HG03066 (cell line): Measurements from ENCODE around the gene GIPC3.
"Not testable (repeated sequence)": the region's sequence is repeated elsewhere in the genome, so short reads cannot be mapped to it uniquely, and the experiment has no call there.

Experiments used
- ATAC-seq: cut with Tn5 transposase; IDR thresholded peaks from one replicate; pipeline ENCODE4 v1.9.1; 2021; ENCODE audit warnings: low read depth; ENCODE audit not compliant: unreplicated experiment

Gene GIPC3

DNA sequence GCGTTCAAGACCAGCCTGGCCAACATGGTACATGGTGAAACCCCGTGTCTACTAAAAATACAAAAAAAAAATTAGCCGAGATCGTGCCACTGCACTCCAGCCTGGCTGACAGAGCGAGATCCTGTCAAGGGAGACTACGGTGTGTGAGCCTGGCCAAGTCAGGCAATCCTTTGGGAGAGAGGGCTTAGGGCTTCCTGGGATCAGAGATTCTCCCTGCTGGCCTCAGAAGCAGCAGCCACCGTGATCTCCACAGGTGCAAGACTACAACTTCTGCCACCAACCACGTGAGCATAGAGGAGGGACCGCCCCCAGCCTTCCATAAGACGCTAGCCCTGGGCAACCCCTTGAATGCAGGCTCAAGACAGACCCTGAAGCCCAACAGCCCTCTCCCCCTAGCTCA, 35.5 kb upstream of the GIPC3 start:
- ATAC-seq = no peak

GRCh38 chr19:3550947-3551791, 34.1 kb upstream of the GIPC3 start:
- ATAC-seq = no peak

DNA sequence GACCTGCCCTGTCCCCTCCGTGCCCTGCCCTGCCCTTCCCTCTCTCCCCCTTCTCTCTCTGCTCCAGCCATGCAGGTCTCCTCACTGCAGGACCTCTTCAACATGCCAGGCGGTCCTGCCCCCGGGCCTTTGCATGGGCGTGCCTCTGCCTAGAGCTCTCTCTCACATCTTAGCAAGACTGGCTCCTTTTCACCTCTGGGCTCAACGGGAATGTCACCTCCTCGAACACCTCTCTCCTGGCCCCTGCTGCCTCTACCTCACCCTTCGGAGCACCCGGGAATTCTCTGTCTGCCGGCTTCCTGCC, 33.5 kb upstream of the GIPC3 start:
- no peak for ATAC-seq

DNA sequence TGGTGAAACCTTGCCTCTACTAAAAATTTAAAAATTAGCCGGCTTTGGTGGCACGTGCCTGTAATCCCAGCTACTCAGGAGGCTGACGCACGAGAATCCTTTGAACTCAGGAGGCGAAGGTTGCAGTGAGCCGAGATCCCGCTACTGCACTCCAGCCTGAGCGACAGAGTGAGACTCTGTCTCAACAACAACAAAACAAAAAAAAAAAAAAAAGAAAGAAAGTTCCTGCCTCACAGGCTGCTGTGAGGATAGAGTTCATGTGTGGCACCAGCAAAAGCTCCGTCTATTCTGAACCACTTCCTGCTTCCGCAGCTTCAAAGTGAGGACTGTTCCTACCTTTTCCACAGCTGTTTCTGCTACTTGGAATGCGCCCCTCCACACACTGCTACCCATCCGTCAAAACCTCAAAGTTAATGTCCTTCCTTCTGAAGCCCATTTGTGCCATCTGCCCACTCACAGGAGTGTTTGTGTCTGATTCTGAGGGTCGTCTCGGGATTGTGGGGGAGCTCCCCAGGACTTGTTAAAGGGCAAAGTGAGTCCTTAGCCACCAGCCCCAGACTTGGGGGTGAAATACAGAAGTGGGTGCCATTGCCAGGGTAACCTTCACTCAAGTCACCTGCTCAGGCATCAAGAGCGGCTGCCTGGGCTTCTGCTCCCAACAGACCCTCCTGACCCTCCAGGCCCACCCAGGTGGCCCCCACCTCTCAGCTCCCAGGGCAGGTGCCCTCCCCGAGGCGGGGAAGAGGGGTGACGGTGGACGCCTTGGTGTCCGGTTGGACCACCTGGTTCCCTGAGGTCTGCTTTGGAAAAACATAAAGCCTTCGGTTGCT, 30.8 kb upstream of the GIPC3 start:
- ATAC-seq = no peak

DNA sequence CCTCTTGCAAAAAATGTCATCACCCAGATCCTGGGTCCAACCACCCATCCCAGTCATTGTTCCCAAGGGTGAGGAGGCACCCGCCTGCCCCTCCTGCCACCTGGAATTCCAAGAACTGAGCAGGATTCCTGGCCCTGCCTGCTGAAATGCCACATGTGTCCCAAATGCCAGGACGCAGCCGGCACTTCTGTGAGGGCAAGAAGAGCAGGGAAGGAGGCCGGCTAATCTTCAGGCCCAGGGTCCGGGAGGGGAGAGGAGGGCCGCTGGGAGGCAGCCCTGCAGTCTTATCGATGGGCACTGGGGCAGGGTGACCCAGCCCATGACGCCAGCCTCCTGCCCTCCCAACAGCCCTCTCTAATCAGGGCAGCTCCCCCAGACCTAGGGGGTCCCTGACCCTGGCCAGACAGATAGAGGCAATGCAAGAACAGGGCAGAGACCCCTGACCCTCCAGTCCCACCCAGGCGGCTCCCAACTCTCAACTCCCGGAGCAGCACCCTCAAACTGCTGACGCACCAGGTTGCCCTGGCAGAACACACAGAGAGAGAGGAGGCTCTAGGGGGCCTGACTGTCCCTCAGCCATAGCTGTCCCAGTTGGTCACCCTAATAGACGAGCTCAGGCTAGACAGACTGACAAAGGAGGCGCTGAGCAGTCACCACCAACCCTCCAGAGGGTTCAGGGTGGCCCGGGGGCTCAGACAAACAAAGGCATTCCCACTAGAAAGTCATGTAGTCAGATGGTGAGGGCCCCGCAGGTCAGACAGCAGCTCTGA, 29.4 kb upstream of the GIPC3 start:
- ATAC-seq = no peak

GRCh38 chr19:3556423-3556977, 28.8 kb upstream of the GIPC3 start:
- ATAC-seq = no peak

DNA sequence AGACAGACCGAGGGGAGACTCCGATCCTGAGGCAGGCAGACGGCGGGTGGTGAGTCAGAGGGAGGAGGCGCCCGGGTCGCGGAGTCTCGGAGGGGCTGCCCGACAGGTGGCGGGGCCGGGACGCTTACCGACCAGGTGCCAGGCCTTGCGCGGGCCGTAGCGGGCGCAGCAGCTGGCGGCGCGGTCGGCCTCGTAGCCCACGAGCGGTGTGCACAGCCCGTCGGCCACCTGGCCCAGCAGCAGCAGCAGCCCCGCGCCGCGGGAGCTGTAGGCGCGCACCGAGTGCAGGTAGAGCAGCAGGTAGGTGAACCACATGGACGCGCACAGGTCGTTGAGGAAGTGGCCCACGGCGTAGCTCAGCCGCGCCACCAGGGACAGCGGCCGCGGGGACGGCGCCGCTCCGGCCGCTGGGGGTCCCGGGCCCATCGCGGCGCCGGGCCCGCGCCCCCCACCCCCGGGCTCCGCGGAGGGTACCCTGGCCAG, 28.3 kb upstream of the GIPC3 start:
- no peak for ATAC-seq

DNA sequence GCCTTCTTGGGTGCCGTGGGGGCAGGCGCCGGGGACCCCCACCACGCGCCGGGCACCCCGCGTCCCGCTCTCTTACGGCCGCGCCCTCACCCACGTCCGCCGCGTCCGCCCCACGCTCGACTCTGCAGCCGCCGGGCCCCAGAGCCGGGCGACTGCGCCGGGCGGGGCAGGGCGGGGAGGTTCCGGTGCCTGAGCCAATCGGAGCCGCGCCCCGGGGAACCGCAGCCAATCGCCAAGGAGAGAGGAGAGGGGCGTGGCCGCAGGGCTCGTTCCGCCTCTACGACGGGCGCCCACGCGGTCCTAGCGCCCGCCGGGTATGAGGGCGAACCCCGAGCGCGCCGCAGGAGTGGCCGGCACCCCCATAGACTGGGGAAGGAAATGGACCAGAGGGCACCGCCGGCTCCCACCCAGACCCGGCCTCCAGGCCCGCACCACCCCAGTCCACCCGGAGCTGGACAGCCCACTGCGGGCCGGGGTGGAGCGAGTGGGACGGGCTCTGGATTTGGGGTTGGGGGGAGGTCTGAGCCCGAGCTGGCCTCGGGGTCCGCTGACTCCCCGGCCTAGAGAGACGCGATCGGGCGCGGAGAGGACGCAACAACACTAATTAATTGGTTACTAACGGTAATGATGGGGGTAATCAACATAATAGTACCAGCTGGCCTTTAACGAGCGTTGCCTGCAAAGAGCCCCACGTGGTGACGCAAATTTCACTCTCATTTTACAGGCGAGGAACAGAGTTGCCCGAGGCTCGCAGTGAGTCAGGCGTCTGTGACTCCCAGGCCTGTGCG, 27.6 kb upstream of the GIPC3 start, which contains the start of gene MFSD12:
TSS of gene MFSD12 (minus strand) at position 126 of the 788 bp plus-strand sequence. CDS start 183 bp downstream, outside the sequence.
- ATAC-seq = peak; percentile 76

GRCh38 chr19:3563709-3564524, 21.4 kb upstream of the GIPC3 start:
- no peak for ATAC-seq

GRCh38 chr19:3565139-3565538, 20.1 kb upstream of the GIPC3 start:
- ATAC-seq = no peak

DNA sequence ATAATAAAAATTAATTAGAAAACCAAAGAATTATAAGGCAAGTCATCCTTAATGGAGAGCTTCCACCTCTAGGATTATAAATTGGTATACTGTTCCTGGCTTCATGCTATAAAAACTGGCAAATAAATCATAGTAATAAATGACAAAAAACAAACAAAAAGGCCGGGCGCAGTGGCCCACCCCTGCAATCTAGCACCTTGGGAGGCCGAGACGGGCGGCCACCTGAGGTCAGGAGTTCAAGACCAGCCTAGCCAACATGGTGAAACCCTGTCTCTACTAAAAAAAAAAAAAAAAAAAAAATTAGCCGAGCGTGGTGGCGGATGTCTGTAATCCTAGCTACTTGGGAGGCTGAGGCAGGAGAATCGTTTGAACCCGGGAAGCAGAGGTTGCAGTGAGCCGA, 15.2 kb upstream of the GIPC3 start:
- not testable (repeated sequence) for ATAC-seq

DNA sequence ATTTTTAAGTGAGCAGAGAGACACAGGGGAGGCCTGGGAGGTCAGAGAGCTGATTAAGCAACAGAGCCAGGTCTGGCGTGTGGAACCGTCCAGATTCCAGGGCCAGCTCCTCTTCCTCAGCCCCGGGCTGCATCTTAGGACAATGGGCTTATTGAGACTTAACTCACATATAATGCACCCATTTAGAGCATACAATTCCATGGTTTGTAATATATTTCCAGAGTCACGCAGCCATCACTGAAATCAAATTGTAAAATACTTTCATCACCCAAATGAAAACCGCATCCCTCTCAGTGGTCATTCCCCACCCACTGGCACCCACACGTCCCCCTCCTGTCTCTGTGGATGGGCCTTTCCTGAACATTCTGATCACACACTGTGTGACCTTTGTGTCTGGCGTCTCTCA, 14.7 kb upstream of the GIPC3 start:
- ATAC-seq = no peak

DNA sequence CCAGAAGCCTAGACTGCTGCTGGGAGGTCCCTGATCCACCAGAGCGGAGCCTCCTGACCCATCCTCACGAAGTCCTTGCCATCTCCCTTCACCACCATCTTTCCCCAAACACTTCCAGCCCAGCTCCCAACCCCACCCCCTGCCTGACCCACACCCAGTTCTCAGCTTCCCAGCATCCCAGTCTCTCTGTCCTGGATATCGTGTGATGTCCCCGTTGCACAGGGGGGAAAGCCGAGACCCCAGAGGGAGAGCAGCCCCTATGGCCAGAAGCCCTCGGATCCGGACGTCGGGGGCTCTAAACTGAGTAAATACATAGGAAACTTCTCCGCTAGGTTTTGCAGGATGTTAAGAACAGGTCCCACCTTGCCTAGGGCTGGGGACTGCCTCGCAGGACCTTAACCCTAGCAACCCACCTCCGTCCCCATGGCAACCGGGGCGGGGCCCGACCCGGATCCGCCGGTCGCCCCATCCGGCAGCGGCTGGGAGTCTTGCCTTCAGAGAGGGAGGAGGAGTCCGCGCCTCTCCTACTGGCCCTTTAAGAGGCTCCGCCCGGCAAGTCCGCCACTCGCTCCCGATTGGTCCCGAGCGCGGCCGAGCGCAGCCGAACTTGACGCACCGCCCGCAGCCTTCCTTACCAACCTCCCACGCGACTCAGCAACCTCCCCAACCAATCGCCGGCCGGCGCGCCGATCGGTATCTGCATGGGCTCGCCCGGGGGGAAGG, 13.0 kb upstream of the GIPC3 start:
- peak; percentile 90 for ATAC-seq

GRCh38 chr19:3572855-3573161, 12.5 kb upstream of the GIPC3 start, which contains the start of gene HMG20B:
TSS of gene HMG20B (plus strand) at chr19:3572944. CDS start at chr19:3573310, 366 bp downstream.
- no peak for ATAC-seq

- peak; percentile 9 for ATAC-seq
Measured at GRCh38 chr19:3573162-3573857, 12.0 kb upstream of the GIPC3 start.

DNA sequence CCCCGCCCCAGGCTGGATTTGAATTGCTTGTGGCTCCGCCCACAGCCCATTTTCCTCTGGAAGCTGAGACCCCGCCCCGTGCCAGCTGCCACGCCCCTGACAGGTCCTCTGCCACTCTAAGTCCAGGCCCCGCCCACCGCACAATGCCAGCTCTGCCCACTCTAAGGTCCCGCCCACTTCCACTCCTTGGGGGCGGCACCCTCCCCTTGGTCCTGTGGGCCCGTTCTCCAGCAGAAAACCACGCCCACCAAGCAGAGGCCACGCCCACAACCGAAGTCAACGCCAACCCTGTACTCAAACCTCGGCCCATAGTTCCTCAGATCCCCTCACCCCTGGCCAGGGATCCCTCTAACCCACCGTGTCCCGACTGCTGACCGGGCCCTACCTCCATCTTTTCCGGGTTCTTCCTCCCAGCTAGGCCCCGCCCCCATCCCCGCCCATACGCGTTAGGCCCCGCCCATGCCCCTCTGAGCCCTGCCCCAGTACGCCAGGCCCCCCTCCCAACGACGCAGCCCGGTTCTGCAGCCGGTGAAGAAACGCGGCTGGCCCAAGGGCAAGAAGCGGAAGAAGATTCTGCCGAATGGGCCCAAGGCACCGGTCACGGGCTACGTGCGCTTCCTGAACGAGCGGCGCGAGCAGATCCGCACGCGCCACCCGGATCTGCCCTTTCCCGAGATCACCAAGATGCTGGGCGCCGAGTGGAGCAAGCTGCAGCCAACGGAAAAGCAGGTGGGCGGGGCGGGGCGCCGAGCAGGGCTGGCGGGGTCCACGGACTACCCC, 11.2 kb upstream of the GIPC3 start:
- ATAC-seq = no peak

DNA sequence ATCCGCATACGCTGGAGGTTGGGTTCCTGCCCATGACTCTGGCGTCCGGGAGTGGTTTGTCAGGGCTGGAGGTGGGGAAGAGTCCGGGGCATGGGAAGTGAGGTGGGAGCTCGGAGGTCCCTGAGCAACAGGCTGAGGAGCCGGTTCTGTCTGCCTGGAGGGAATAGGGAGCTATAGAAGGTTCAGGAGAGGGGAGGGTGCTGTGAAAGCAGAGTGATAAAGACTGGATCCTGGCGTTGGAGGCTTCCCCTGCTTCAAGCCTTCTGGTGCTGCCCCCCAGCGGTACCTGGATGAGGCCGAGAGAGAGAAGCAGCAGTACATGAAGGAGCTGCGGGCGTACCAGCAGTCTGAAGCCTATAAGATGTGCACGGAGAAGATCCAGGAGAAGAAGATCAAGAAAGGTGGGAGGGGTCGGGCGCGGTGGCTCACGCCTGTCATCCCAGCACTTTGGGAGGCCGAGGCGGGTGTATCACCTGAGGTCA, 10.0 kb upstream of the GIPC3 start:
- ATAC-seq = no peak
